GM21515 (cell line): Measurements from ENCODE around the gene NEIL1.

Source experiments
- ATAC-seq: cut with Tn5 transposase; IDR thresholded peaks from one replicate; pipeline ENCODE4 v1.9.1; 2021; ENCODE audit not compliant: unreplicated experiment

The NEIL1 gene

GRCh38 chr15:75356006-75356405 is 9.2 kb downstream of the NEIL1 start:
- ATAC-seq = no peak

GRCh38 chr15:75356517-75356916 is 9.7 kb downstream of the NEIL1 start:
- ATAC-seq = no peak

- no peak for ATAC-seq
Measured at GRCh38 chr15:75357976-75358673, 11.3 kb downstream of the NEIL1 start.

DNA sequence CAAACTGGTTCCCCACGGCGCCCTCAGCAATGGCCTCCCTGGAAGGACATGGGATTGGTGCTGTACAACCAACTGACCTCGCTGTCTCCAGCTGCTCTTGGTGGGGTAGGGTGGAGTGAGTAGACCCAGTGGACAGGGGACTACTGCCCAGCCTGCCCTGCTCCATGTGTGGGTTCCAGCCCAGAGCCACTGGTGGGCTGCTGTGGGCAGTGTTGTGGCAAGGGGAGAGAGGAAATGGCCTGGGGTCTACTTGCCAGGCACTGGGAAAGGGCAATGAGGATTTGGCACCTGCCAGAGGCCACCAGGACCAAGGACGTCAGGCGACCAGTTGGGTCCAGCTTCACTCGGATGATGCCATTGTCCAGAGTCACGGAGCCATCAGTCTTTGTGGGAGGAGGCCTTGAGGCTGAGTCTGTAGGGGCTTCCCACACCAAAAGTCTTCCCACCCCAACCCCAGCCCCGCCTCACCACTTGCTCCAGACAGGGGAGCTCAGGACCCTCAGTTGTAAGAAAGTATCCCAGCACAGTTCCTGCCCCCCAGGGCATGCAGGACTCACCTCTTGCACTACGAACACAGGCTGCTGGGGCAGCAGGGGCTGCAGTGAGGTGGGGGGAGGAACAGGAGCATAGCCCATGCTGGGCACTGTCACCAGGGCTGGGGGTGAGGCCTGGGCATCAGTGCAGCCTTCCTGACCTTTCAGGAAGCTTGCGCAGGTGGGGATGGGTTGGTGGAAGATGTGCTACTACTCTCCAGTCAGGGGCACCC is 12.1 kb downstream of the NEIL1 start:
- ATAC-seq = no peak

DNA sequence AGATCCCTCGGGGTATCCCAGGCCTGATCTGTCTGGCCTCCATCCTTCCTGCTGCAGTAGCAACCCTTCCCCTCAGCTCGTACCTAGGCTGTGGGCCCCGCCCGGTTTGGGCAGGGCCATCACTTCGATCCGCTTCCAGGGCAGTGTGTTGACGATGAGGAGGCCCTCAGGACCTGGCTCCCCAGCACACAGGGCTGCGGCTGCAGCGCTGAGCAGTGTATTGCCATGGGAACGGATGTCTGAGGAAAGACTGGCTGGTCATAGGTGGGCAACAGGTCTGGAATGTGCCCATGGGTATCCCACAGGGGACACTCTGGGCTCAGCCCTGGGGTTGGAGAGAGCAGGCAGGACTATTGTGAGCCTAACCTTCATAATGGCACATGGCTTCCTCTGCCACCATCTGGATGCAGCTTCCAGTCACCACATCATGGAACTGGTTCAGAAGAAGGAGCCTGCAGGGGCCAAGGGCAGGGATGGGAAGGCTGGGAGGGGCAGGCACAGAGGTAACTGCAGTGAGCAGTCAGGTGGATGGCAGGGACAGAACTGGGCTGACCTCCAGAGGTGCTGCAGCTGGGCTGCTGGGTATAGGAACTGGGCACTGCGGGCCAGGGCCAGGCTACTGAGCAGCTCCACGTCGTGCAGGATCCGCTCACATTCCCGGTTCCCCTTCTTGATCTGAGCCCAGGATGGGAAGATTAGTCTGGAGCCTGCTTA is 12.9 kb downstream of the NEIL1 start:
- no peak for ATAC-seq

GRCh38 chr15:75360391-75360790 is 13.6 kb downstream of the NEIL1 start:
- no peak for ATAC-seq

- ATAC-seq = no peak
Measured at GRCh38 chr15:75360856-75361255, 14.0 kb downstream of the NEIL1 start.

DNA sequence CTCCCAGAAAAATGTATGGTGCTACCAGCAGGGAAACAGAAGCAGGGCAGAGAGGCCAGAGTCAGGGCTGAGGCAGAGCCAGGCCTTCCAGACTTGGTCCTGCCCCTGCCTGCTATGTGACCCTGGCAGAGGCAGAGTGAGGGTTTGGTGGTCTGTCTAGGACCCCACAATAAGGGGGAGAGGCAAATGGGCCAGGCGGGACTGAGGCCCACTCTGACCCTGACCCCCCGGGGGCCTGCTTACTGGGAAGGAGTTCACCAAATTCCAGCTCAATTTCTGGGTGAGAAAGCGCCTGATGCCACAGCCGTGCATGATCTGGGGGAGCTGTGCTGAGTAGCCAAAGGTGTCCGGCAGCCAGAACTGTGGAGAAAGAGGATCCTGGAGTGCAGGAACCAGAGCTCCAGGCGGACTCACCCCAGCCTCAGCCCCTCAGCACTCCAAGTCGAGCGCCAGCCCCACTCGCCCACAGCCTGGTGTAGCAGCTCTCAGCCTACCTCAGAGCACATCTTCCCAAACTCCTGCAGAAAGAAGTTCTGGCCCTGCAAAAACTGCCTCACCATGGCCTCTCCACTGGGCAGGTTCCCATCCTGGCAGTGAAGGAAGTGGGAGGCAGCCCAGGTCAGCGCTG is 14.6 kb downstream of the NEIL1 start:
- ATAC-seq = no peak

GRCh38 chr15:75361989-75362641 is 15.3 kb downstream of the NEIL1 start:
- ATAC-seq = no peak

GRCh38 chr15:75362642-75363249 is 15.9 kb downstream of the NEIL1 start:
- no peak for ATAC-seq

DNA sequence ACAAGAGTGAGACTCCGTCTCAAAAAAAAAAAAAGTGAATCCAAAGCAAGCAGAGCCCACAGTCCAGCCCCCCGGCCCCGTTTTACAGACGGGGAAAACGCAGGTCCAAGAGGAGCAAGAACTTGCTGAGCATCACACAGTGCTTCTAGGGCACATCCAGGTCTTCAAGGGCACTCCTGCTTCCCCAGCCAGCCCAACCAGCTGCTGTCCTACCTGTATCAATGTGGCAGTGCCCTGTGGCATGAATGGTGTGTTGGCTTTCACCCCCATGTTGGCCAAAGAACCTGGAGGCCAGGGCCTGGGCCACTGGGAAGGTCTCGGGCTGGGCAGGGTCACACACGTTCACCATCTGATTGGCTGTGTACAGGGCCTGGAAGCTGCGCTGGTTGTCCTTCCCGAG is 16.9 kb downstream of the NEIL1 start:
- ATAC-seq = no peak

DNA sequence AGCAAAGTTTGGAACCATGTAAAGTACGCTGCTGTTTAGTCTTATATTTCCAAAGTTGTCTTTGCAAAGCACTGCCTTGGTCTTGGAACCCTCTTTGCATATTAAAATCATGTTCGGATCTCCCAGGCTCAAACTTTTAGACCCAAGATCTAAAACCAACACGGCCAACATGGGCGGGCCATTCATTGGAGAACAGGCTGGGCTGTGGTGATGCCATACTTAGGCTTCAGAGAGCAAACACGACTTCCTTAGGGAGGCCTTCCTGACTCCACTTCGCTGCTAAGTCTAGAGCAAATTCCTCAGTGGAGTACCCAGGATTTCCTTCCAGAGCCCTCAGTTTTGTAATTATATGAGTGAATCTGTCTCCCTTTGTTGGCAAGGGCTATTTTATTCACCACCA is 18.0 kb downstream of the NEIL1 start:
- ATAC-seq = no peak

DNA sequence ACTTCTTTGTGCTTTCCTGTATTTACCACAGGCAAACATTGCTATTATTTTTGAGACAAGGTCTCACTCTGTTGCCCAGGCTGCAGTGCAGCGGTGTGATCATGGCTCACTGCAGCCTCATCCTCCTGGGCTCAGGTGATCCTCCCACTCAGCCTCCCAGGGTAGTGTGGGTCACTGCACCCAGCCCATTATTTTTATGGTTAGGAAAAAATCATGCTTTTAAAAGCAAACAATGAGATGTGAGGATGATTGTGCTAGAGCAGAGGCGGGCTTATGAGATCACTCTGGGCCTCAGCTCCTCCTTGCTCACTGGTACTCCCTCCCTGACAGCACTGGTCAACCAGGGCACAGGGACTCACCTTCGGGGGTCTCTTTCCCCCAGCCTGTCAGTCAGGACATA is 19.3 kb downstream of the NEIL1 start:
- ATAC-seq = no peak

DNA sequence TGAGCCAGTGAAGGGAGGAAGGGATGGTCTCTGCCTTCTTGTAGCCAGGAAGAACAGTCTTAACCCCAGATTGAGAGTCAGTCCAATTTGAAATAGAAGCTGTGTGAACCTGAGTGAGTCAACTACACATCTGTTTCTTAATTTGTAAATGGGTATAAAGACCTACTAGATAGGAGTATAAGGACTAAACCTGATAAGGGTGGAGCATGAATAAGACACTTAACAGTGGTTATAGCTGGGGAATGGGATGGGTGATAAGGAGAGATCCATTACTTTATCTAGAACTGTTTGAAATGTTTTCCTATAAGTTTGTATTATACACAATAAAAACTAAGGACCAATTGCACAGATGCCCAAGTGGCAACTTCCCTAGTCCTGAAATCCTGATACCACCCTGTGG is 20.2 kb downstream of the NEIL1 start:
- ATAC-seq = no peak

GRCh38 chr15:75367406-75367912 is 20.6 kb downstream of the NEIL1 start:
- no peak for ATAC-seq

DNA sequence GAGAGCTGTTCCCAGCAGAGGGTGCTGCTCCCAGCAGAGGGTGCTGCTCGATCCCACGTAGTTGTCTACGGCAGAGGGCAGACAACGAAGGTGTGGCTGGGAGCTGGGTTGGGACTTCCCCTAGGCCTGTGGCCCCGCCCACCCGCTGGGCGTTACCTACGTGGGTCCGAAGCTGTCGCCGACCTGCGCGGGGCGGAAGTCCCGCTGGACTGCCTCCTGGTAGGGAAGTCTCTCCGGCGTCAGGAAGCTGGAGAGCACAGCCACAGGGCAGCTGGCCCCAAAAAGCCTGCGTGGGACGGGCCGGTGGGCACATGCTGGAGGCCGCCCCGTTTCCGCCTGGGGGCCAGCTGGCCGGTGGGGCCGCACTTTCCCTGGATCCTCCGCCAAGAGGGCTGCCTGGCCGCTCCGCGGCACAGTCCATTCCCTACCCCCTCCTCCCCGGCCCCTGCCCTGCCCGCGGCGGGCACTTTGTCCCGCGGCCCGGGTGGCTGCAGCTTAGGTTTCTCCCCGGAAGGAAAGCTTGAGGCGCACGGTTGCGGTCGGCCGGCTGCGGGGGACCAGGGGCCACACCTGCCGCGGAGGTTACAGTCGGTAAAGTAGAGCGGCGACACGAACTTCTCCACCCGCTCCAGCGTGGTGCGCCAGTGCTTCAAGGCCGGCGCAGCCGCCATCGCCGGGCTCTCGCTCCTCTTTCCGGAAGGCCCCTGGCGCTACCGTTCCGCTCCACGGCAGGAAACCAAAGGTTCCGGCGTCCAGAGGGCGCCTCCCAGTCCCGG is 21.3 kb downstream of the NEIL1 start, which contains the start of gene MAN2C1:
Gene MAN2C1 (minus strand): TSS at position 695 of the 776 bp plus-strand sequence. CDS start 24 bp downstream, at position 671.
- peak; percentile 85 for ATAC-seq

DNA sequence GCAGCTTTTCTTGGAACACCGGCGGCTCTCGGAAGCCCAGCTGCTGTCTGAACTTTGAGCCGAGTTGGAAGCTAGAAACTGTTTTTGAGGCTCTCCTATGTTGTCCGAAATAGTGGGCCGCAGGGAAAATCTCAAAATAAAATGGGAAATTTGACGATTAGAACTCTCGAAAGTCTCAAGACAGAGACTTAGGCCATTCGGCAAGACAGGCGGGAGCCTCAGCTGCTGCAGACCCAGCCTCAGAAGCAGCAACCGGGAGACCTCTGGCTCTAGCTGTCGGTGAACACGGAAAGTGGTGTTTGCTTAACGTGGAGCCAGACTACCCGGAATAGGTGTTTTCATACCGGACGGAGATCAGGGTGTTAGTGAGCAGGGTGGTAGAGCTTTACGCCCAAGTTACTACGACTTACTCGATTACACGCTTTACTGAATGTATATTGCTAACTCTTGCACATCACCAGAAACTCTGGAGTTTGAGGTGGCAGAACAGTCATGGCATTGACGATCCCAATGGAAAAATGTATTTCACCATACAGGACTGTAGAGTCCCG is 21.9 kb downstream of the NEIL1 start:
- peak; percentile 4 for ATAC-seq

DNA sequence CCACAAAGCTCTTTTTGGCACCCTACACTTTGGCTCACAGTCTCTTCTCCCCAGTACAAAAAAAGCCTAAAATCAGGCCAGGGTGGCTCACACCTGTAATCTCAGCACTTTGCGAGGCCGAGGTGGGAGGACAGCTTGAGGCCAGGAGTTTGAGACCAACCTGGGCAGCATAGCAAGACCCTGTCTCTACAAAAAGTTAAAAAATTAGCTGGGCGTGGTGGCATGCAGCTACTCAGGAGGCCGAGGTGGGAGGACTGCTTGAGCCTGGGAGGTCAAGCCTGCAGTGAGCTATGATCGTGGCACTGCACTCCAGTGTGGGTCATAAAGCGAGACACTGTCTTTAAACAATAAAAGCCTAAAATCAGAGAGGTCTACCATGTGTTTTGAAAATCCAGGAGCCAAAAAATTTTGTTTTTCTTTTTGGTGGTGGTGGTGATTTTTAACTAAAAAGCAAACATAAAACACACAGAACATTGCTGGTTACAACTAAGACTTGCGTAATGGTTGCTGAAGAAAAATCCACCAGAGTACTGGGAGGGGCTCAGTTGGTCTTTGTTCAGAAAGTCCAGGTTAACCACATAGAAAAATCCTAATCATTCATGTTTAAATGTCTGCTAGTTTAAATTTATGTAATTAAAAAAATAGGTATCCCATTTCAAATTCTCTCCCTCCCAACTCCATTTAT is 23.2 kb downstream of the NEIL1 start:
- ATAC-seq = no peak

DNA sequence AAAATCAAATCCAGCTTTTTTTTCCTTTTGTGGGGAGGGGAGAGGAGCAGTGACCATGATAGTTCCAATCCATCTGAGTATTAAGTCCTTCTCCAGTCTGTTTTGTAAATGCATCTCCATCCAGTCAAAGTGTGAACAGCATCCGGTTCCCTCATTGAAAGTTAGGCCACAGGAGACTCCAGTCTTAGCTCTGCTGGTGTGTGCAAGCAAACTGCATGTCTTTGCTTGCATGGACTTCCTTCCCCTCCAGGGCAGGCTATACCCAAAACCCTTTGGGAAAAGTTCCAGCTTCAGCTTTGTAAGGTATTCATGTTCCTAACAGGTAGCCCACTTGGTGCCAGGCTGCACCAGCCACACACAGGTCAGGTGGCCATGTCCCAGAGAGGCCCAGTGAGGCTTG is 24.6 kb downstream of the NEIL1 start:
- ATAC-seq = no peak
